ENCODE measurements around the gene PTPRR. TPM values are rescaled to one million over a fixed set of nuclear protein-coding genes. Genes with fewer than 3 reads are reported as not detected.

Gene PTPRR
- total RNA-seq, 2 donors from 2014 or later = 0.33 to 0.78 TPM

DNA sequence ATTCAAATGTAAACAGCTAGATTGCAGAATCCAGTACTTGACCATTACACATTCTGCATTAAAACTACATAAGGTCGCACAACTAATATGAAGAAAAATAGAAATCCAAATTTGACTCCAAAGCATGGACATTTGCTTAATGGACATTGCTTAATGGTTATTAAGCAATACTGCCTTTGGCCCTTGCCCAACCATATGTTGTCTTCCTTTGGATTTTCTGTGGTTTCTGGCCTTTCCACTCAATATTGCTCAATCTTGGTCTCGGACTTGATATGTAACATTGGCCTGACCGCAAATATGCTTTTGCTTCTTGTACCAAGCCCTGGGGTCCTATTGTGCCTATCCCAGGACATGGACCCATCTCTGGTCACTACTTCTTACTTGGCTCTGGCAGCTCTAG lies 67.2 kb downstream of the PTPRR start:
- Histone ChIP-seq H3K4me3 (no peak overlapping the region), H3K27ac (no peak overlapping the region), H3K36me3 (replicated peaks in 1 of 2; ENCODE audit: insufficient read depth in 1 of 2, low read depth in 2 of 2) (no peaks in the 10 kb centered on the region), H3K4me1 (no peaks in the 10 kb centered on the region), H3K9me3 (no peaks in the 10 kb centered on the region), H3K27me3 (no peaks in the 10 kb centered on the region)
- intact Hi-C loops (cut with DNase I) = no loop called here
- DNase-seq (peak in 3 of 4 donors; percentile 12 to 49 (median 13)), ATAC-seq (peak; percentile 38)
- WGBS, 2 donors = 64 to 85% methylated on average over 3 of the region's 3 CpGs
- no peak for TF ChIP-seq POLR2A (IDR thresholded peaks at IDR 0.05)
- TF ChIP-seq, protein P1, sequence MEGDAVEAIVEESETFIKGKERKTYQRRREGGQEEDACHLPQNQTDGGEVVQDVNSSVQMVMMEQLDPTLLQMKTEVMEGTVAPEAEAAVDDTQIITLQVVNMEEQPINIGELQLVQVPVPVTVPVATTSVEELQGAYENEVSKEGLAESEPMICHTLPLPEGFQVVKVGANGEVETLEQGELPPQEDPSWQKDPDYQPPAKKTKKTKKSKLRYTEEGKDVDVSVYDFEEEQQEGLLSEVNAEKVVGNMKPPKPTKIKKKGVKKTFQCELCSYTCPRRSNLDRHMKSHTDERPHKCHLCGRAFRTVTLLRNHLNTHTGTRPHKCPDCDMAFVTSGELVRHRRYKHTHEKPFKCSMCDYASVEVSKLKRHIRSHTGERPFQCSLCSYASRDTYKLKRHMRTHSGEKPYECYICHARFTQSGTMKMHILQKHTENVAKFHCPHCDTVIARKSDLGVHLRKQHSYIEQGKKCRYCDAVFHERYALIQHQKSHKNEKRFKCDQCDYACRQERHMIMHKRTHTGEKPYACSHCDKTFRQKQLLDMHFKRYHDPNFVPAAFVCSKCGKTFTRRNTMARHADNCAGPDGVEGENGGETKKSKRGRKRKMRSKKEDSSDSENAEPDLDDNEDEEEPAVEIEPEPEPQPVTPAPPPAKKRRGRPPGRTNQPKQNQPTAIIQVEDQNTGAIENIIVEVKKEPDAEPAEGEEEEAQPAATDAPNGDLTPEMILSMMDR (IDR thresholded peaks at IDR 0.05) = no peak

- no peaks in the 10 kb centered on the region for H3K27me3 ChIP-seq
- 60 to 63% methylated on average over 7 of the region's 7 CpGs for WGBS, 2 donors
- no peak overlapping the region for H3K4me3 ChIP-seq
- H3K4me1 ChIP-seq = no peaks in the 10 kb centered on the region
- H3K9me3 ChIP-seq = no peaks in the 10 kb centered on the region
- intact Hi-C loops (cut with DNase I) = no loop called here
- no peak for DNase-seq
- no peak for TF ChIP-seq POLR2A (IDR thresholded peaks at IDR 0.05)
- TF ChIP-seq, protein P1 (IDR thresholded peaks at IDR 0.05) = no peak
- no peak for ATAC-seq
- H3K36me3 ChIP-seq (replicated peaks in 1 of 2; ENCODE audit: insufficient read depth in 1 of 2, low read depth in 2 of 2) = no peaks in the 10 kb centered on the region
- H3K27ac ChIP-seq = no peak overlapping the region
Measured at GRCh38 chr12:70852416-70853150, 68.0 kb downstream of the PTPRR start.

- DNase-seq = no peak
- H3K9me3 ChIP-seq = no peaks in the 10 kb centered on the region
- peak; percentile 42 for ATAC-seq
- no peaks in the 10 kb centered on the region for H3K27me3 ChIP-seq
- H3K4me1 ChIP-seq = no peaks in the 10 kb centered on the region
- intact Hi-C loops (cut with DNase I) = loop anchor here (10.0 kb wide), 1 partner anchor 115 kb away; no protein-coding TSS in a partner anchor
- no peaks in the 10 kb centered on the region for H3K36me3 ChIP-seq (replicated peaks in 1 of 2; ENCODE audit: insufficient read depth in 1 of 2, low read depth in 2 of 2)
- no peak overlapping the region for H3K27ac ChIP-seq
- no peak for TF ChIP-seq POLR2A (IDR thresholded peaks at IDR 0.05)
- TF ChIP-seq, protein P1 (IDR thresholded peaks at IDR 0.05) = peak in 3 of 7 experiments; percentile 29 to 48 (median 45)
- H3K4me3 ChIP-seq = no peak overlapping the region
- WGBS, 2 donors = 12 to 15% methylated on average over 3 of the region's 3 CpGs
Measured at GRCh38 chr12:70849265-70849960, 71.1 kb downstream of the PTPRR start.

DNA sequence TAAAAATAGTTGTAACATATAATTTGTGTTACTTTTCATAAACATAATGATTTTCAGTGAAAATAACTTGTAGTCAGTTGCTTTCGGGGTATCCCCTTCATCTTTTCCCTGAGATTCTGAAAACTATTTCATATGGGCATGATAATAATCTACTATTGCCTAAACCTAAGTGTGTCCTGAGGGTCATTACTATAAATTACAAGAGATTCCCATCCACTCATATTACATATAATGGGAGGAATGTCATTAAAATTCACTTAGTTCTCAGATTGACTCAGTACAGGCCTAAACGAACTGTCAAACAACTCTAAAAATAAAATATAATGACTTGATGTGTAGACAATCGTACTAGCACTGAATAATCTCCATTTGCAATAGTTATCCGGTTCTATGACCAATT lies 72.7 kb downstream of the PTPRR start:
- Histone ChIP-seq H3K4me3 (no peak overlapping the region), H3K36me3 (replicated peaks in 1 of 2; ENCODE audit: insufficient read depth in 1 of 2, low read depth in 2 of 2) (no peaks in the 10 kb centered on the region), H3K27me3 (no peaks in the 10 kb centered on the region), H3K27ac (no peak overlapping the region), H3K9me3 (no peaks in the 10 kb centered on the region), H3K4me1 (no peaks in the 10 kb centered on the region)
- no peak for DNase-seq
- 70 to 80% methylated on average over 4 of the region's 4 CpGs for WGBS, 2 donors
- TF ChIP-seq, protein P1 (IDR thresholded peaks at IDR 0.05) = no peak
- TF ChIP-seq POLR2A (IDR thresholded peaks at IDR 0.05) = no peak
- ATAC-seq = no peak
- intact Hi-C loops (cut with DNase I) = loop anchor here (10.0 kb wide), 1 partner anchor 113 kb away; no protein-coding TSS in a partner anchor

All from body of pancreas (tissue), 4 donors.